Parietal lobe (tissue), 1 donor: ENCODE measurements around the gene KRTAP10-3. TPM values are rescaled to one million over a fixed set of nuclear protein-coding genes. Genes with fewer than 3 reads are reported as not detected.

ENCODE experiments used
- total RNA-seq: library from RNA; depleted of rRNA; stranded (reverse); fragments of >200 nt; gene quantifications from one replicate; pipeline ENCODE4 v1.2.3, GENCODE V29; 2014

The KRTAP10-3 gene
- total RNA-seq, result not detected

GRCh38 chr21:44558695-44559094, at the start of gene KRTAP10-3:
TSS of gene KRTAP10-3 (minus strand) at chr21:44558795. CDS start at chr21:44558715, 80 bp downstream.

GRCh38 chr21:44600118-44600978, 41.8 kb upstream of the KRTAP10-3 start, which contains the start of gene KRTAP10-7:
TSS of gene KRTAP10-7 (plus strand) at chr21:44600597. CDS start at chr21:44600622, 25 bp downstream.

GRCh38 chr21:44592446-44593311, 34.1 kb upstream of the KRTAP10-3 start, which contains the start of gene KRTAP10-6:
TSS of gene KRTAP10-6 (minus strand) at chr21:44592505. CDS start at chr21:44592484, 21 bp downstream.

GRCh38 chr21:44580231-44580821, 21.7 kb upstream of the KRTAP10-3 start, which contains the start of gene KRTAP10-5:
TSS of gene KRTAP10-5 (minus strand) at chr21:44580604. CDS start at chr21:44580578, 26 bp downstream.

GRCh38 chr21:44573630-44574456, 15.2 kb upstream of the KRTAP10-3 start, which contains the start of gene KRTAP10-4:
TSS of gene KRTAP10-4 (plus strand) at chr21:44573729. CDS start at chr21:44573759, 30 bp downstream.

GRCh38 chr21:44551340-44551961, 7.1 kb downstream of the KRTAP10-3 start, which contains the start of gene KRTAP10-2:
TSS of gene KRTAP10-2 (minus strand) at chr21:44551505. CDS start at chr21:44551458, 47 bp downstream.

GRCh38 chr21:44539991-44540666, 18.5 kb downstream of the KRTAP10-3 start, which contains the start of gene KRTAP10-1:
TSS of gene KRTAP10-1 (minus strand) at chr21:44540195. CDS start at chr21:44540150, 45 bp downstream.

Other genes starting within 250 kb of the KRTAP10-3 start
- gene CFAP410, start 219.4 kb downstream of the KRTAP10-3 start, total RNA-seq, result 15.3 TPM
- 2.8 TPM for gene TRPM2, start 205.2 kb downstream of the KRTAP10-3 start, total RNA-seq
- 13.5 TPM for gene LRRC3, start 103.3 kb downstream of the KRTAP10-3 start, total RNA-seq
- gene KRTAP10-1, start 18.6 kb downstream of the KRTAP10-3 start, total RNA-seq, result not detected
- not detected for gene KRTAP10-2, start 7.3 kb downstream of the KRTAP10-3 start, total RNA-seq
- gene KRTAP10-4, start 14.9 kb upstream of the KRTAP10-3 start, total RNA-seq, result not detected
- not detected for gene KRTAP10-5, start 21.8 kb upstream of the KRTAP10-3 start, total RNA-seq
- gene KRTAP10-6, start 33.7 kb upstream of the KRTAP10-3 start, total RNA-seq, result not detected
- gene KRTAP10-7, start 41.8 kb upstream of the KRTAP10-3 start, total RNA-seq, result not detected
- not detected for gene KRTAP10-8, start 53.3 kb upstream of the KRTAP10-3 start, total RNA-seq
- gene KRTAP10-9, start 68.3 kb upstream of the KRTAP10-3 start, total RNA-seq, result not detected
- not detected for gene KRTAP10-10, start 78.6 kb upstream of the KRTAP10-3 start, total RNA-seq
- not detected for gene KRTAP10-11, start 87.6 kb upstream of the KRTAP10-3 start, total RNA-seq
- gene KRTAP12-4, start 95.9 kb upstream of the KRTAP10-3 start, total RNA-seq, result not detected
- not detected for gene KRTAP12-3, start 99.1 kb upstream of the KRTAP10-3 start, total RNA-seq
- not detected for gene KRTAP12-2, start 108.1 kb upstream of the KRTAP10-3 start, total RNA-seq
- not detected for gene KRTAP12-1, start 123.4 kb upstream of the KRTAP10-3 start, total RNA-seq
- not detected for gene KRTAP10-12, start 138.4 kb upstream of the KRTAP10-3 start, total RNA-seq
- gene TSPEAR, start 152.8 kb upstream of the KRTAP10-3 start, total RNA-seq, result not detected
- gene UBE2G2, start 243.0 kb upstream of the KRTAP10-3 start, total RNA-seq, result 119 TPM